ENCODE data around the gene LMX1B.

DNA sequence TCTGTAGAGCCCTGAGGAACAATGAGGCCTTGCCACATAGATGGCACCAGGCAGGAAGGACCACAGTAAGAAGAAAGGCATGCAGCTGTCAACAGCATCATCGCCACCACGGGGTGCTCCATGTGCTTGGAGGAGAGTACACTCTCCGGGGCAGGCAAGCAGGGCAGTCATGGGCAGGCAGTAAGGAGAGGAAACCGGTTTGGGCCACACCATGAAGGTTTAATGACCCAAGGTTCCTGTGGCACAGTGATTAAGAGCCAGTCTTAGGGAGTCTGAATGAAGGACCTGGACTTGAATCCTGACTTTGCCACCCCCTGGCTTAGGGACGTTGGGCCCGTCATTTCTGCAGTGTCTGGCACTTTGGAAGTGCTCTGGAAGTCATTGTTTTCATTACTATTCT is 110.5 kb downstream of the LMX1B start:
- no peak for TF ChIP-seq CTCF (IDR thresholded peaks at IDR 0.05; ENCODE audit: low read depth, low read length, poor library complexity, severe bottlenecking)
- TF ChIP-seq EZH2phosphoT487 (IDR thresholded peaks at IDR 0.05; ENCODE audit: borderline replicate concordance, low read length), result no peak
